A172 (cell line): ENCODE measurements around the gene HOXB13. TPM values are rescaled to one million over a fixed set of nuclear protein-coding genes. Genes with fewer than 3 reads are reported as not detected.
"Not testable (repeated sequence)": the region's sequence is repeated elsewhere in the genome, so short reads cannot be mapped to it uniquely, and the experiment has no call there.

Source experiments
- DNase-seq: peaks from one replicate; pipeline ENCODE4 v3.0.0-alpha.2; 2015; ENCODE audit warnings: low spot score
- total RNA-seq: library from RNA; depleted of rRNA; stranded (reverse); fragments of >200 nt; shearing (Covaris generic); gene quantifications from 2 replicates; pipeline ENCODE4 v1.2.3, GENCODE V29; 2014

The HOXB13 gene
- total RNA-seq, 1 experiment from 2014 or later = 1.2 TPM

- DNase-seq = no peak
Observed at GRCh38 chr17:48726916-48727286, 1.6 kb downstream of the HOXB13 start.

DNA sequence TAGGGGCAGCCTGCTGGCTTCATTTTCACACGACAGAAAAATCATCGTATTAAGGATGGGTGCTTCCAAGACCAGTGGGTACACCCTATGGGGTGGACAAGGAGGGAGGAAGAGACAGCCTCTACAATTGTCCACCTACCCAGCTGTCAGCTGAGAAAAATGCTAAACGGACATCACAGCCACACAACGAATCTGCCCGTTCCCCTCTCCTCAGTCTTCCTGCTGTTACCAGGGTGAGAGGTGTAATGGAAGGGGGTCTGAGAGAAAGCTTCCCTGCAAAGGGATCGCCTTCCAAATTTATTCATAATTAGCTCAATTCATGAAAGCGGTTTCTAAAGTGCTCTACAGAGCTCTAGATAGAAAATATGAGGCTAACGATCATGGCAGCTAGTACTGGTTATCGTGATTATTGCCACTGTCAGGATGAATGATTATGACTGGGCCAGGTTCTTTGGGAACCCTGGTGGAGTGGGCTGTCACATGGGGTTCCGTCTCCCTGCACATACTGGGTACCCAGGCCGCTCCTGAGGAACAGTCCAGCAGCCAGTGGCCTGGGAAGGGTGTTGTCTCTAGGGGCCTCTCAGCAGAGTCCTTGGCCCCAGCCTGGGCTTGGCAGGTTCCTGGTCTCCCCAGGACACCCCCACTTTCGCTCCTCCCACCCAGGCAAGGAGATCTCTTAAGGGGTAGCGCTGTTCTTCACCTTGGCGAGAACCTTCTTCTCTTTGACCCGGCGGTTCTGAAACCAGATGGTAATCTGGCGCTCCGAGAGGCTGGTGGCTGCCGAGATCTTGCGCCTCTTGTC is 2.2 kb downstream of the HOXB13 start:
- DNase-seq = no peak

DNA sequence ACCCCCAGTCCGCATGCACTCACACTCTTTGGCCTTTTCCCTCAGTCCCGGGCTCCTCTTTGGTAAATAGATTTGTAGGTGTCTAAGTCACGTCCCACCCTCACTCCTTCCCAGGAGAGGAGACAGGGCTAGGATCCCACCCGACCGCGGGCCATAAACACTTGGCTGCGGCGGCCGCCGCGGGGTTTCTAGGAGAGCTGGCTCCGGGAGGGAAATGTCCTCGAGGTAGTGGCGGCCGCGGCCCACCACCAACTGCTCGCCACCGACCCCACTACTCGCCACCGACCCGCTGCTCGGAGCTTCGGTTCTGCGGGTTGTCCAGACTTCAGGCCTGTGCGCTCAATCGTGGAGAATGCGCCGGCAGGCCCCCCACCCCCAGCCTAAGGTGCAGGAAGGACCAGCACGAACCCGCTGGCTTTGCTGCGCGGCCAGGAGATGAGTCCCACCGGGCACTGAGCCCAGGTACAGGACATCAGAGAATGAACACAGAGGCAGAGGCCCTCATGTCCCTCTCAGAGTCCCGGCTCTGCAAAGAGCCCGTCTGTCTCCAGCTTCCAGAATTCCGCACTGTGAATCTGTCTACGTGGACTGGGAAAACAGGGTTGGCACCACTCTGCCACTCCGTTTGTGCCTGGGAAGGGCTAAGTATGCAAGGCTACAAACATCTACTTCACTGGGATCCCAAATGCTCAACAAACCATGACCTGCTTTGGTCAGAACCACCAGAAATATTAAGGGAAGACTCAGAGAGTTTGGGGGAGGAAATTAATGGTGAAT is 3.1 kb downstream of the HOXB13 start:
- no peak for DNase-seq

GRCh38 chr17:48725004-48725287 is 3.6 kb downstream of the HOXB13 start:
- no peak for DNase-seq

DNA sequence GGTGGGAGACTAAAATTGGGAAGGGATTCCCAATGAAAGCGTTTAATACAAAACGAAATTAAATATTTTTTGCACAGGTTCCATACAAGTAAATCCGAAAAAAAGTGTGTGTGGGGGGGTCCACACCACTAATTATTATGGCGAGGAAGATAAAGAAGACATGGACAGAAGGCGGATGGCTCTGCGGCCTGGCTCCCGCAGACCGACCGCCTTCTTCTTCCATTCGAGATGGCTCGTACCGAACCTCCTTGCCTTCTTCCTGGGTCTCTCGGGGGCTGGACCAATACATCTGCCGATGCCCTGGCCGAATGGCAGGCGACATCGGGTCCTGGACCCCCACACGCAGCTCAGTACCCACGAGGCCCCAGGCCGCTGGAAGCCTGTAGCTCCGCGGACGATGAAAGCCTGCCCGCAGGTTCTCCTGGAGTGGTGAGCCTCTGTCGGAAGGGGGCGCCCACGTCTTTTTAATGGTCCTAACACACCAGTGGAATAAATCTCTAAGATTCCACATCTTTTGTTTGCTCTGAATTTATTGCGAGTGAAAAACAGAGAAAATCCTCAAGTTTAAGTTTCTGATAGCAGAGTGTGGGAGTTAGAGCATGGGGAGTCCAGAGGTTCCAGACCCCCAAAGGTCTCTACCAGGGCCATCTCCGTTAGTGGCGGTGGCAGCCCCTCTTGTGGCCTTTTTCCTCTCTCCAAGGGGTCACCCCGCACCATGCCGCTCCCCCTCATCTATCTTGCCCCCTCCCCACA is 4.1 kb downstream of the HOXB13 start:
- DNase-seq = peak; percentile 63

DNA sequence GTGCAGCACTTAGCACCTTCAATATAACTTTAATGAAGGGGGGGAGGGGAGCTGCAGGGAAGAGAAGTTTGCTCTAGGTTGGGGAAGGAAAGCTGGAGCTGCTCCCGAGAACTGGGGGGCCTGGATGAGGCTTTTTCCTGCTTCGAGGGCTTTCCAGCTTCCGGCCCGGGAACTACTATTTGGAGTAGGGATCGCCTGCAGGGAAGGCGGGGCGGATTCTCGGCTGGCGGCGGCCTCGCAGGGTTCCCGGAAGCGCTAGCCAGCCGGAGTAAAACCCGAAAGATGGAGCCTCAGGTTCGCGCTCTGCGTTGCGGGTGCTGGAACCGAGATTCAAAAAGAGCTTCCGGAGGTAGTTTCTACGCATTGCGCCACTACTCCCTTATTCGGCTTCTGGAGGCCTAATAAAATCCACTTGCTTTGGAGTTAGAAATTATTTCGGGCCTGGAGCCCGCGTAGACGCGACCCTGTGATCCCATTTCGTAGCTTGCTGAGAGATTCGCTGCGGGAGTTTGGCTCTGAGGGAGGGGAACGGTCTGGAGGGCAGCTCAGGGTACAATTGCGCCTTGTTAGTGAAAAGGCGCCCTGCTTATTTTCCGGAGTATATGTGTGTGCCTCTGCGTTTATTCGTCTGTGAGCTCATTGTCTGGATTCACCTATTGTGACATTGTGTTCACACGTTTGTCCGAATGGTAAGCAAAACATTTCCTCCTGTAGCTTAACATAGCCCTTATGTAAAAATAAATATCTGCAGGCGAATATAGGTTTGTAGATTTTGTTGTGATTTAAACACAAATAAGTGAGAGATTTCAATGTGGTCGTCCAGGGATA is 4.9 kb downstream of the HOXB13 start:
- DNase-seq = no peak

GRCh38 chr17:48722915-48723422 is 5.6 kb downstream of the HOXB13 start, which contains the start of gene PRAC2:
Gene PRAC2 (plus strand): TSS chr17:48723185. CDS start chr17:48724411, 1,226 bp downstream.
- DNase-seq = no peak

GRCh38 chr17:48722201-48722907 is 6.2 kb downstream of the HOXB13 start, which contains the start of gene PRAC1:
Gene PRAC1 (minus strand): TSS chr17:48722518. CDS start chr17:48722392, 126 bp downstream.
- no peak for DNase-seq

DNA sequence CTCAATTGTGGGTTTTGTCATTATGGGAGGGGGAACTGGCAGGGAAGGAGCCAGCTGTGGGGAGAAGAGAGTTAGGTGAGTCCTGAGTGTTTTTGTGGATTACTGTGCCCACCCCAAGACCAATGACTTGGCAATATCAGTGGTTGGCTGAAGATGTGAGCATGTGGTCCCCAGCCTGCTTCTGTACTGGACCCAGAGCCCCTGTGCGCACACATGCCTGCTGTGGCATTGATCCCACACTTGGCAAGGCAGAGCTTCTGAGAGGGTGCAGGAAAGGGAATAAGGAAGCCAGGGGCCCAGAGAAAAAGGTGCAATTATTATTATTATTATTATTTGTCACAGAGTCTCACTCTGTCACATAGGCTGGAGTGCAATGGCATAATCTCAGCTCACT is 7.5 kb downstream of the HOXB13 start:
- no peak for DNase-seq

- no peak for DNase-seq
Observed at GRCh38 chr17:48720266-48721008, 8.1 kb downstream of the HOXB13 start.

GRCh38 chr17:48719642-48720265 is 8.8 kb downstream of the HOXB13 start:
- DNase-seq = no peak

- DNase-seq = no peak
Observed at GRCh38 chr17:48718761-48719641, 9.5 kb downstream of the HOXB13 start.

- no peak for DNase-seq
Observed at GRCh38 chr17:48718227-48718760, 10.3 kb downstream of the HOXB13 start.

GRCh38 chr17:48717367-48718226 is 11.0 kb downstream of the HOXB13 start:
- no peak for DNase-seq

DNA sequence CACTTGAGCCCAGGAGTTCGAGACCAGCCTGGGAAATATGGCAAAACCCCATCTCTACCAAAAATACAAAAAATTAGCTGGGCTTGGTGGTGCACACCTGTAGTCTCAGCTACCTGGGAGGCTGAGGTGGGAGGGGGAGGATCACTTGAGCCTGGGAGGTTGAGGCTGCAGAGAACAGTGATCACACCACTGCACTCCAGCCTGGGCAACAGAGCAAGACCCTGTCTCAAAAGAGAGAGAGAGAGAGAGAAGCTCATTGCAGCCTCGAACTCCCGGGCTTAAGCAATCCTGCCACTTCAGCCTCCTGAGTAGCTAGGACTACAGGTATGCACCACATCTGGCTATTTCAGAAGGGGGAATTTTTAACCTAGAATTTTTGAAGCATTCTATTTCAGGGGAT is 12.0 kb downstream of the HOXB13 start:
- DNase-seq = not testable (repeated sequence)

GRCh38 chr17:48715496-48716399 is 12.8 kb downstream of the HOXB13 start:
- DNase-seq = no peak
